Measurements from ENCODE around the gene MYLK.
"Not testable (repeated sequence)": the region's sequence is repeated elsewhere in the genome, so short reads cannot be mapped to it uniquely, and the experiment has no call there.

Gene MYLK

GRCh38 chr3:123618076-123618708, 265.9 kb downstream of the MYLK start:
- no peak for DNase-seq

DNA sequence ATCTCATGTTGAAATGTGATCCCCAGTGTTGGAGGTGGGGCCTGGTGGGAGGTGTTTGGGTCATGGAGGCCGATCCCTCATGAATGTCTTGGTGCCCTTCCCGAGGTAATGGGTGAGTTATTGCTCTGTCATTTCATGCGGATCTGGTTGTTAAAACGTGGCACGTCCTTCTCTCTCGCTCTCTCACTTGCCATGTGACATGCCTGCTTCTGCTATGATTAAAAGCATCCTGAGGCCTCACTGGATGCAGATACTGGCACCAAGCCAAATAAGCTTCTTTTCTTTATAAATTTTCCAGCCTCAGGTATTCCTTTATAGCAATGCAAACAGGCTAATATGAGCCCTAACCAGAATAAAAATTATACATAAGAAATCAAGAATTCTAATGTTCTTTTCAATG, 267.5 kb downstream of the MYLK start:
- DNase-seq: no peak

- no peak for DNase-seq
These were observed 270.6 kb downstream of the MYLK start for GRCh38 chr3:123613543-123613942.

GRCh38 chr3:123611674-123612073, 272.5 kb downstream of the MYLK start:
- DNase-seq: not testable (repeated sequence)

DNA sequence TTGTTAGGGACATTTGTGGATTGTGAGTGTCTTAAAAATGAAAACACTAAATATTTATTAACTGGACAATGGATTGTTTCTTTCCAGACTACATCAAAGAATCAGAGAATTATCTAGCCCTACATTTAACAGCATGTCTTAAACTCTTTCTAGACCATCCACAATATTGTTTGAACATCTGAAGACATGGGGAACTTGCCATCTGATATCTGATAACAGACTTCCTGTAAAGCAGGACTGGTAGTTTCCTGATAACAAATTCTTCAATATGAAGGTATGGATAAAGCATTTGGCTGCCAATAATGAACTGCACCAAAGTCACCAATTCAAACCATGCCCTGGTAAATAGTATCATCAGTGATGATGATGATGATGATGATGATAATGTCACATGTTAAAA, 273.1 kb downstream of the MYLK start:
- DNase-seq: no peak

- no peak for DNase-seq
These were observed 273.8 kb downstream of the MYLK start for GRCh38 chr3:123610331-123610730.

DNA sequence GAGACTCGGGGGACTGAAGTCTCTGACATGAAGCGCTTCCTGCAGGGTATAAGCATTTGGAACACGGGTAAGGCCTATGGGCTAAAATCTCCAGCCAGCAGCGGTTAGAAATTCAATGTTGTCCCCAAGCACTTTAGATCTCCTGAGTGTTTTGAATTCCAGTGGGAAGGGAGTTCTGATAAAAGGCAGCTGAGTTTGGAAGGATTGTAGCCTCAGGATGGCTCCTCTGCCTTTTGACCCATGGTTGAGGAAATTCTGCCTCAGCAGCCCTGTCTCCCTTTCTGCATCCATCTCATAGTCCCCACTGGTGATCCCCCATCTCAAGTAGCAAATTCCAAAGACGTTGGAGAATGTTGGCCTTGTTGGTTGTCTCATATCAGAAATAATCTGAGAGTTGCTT, 275.1 kb downstream of the MYLK start:
- no peak for DNase-seq

DNA sequence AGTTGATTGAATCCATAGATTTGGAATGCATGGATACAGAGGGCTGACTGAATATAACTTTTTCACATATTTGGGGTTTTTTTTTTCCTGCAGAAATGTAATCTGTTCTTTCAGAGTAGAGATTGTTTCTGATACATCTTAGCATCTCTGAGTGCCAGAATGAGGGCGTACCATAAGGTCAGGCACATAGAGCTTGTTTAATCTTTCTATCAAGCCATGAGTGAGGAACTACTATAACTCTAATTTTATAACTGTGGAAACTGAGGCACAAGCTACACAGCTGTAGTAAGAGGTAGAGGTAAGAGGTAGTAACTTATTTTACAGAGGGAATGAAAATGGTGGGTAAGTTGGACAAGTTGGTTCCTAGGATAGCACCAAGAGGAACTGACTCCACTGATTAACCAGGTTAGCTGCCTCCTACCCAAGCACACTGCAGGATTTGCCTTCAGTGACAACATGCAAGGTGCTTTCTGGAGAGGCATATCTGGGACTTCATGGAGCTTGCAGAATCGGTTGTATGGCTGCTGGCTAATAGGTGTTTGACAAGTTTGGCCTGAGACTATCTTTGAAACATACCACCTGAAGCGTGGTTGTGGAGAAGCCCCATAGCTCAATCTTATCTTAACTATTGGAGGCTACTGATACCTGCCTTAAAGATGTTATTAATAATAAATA, 275.7 kb downstream of the MYLK start:
- DNase-seq: no peak

DNA sequence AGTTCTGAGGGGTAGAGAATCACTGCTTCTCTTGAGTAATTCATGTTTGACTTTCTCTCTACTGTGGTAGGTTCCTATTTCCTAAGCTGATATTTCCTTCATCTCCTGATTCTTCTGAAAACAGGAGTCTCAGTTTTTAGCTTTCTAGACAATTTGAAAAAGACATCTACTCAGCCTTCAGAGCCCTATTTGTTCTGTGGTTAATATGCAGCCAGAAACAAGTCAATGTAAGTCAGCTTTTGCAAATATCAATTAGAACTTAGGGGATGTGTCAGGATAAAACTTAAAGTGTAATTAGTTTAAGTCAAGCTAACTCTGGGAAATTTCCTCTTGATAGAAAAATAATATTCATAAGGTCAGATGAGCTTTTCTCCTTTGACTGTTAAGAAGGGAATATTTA, 277.6 kb downstream of the MYLK start:
- no peak for DNase-seq

GRCh38 chr3:123605789-123606234, 278.3 kb downstream of the MYLK start:
- DNase-seq: no peak

DNA sequence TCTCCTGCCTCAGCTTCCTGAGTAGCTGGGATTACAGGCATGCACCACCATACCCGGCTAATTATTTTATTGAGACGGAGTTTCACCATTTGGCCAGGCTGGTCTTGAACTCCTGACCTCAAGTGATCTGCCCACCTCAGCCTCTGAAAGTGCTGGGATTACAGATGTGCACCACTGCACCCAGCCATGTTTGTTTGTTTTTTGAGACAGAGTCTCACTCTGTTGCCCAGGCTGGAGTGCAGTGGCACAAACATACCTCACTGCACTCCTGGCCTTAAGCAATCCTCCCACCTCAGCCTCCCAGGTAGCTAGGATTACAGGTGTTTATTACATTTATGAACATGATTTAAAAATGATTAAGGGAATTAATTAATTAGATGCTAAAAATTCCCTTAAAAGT, 281.0 kb downstream of the MYLK start:
- DNase-seq: not testable (repeated sequence)

- DNase-seq: no peak
These were observed 281.8 kb downstream of the MYLK start for GRCh38 chr3:123602325-123602724.

GRCh38 chr3:123600863-123601262, 283.3 kb downstream of the MYLK start:
- not testable (repeated sequence) for DNase-seq

GRCh38 chr3:123597561-123597960, 286.6 kb downstream of the MYLK start:
- no peak for DNase-seq

- no peak for DNase-seq
These were observed 288.5 kb downstream of the MYLK start for GRCh38 chr3:123595396-123596180.

DNA sequence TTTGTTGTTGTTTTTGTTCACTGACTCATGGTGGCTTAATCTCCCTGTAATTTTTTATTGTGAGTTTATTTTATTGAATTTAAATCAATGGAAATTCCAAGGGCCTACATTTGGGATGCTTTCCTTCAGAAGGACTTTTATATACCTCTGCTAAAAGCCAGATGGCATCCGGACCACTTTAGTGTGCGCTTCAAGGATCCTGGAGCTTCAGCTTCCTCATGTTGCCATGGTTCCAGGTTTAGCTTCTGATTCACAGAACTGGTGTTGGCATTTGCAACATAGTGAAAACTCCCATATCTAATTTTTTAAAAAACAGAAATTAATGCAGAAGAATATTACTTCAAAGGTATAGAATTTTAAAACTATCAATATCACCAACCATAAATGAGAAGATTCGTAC, 290.8 kb downstream of the MYLK start:
- DNase-seq: no peak

DNA sequence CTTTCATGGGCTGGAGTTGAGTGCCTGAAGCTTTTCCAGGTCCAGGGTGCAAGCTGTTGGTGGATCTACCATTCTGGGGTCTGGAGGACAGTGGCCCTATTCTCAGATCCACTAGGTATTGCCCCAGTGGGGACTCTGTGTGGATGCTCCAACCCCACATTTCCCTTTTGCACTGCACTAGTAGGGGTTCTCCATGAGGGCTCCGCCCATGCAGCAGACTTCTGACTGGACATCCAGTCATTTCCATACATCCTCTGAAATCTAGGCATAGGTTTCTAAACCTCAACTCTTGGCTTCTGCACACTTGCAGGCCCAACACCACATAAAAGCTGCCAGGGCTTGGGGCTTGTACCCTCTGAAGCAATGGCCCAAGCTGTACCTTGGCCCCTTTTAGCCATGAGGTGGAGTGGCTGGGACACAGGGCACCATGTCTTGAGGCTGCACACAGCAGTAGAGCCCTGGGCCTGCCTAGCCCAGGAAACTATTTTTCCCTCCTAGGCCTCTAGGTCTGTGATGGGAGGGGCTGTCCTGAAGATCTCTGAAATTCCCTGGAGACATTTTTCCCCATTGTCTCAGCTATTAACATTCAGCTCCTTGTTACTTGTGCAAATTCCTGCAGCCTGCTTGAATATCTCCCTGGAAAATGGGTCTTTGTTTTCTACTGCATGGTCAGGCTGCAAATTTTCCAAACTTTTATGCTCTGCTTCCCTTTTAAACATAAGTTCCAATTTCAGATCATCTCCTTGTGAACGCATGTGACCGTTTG, 293.3 kb downstream of the MYLK start:
- no peak for DNase-seq

DNA sequence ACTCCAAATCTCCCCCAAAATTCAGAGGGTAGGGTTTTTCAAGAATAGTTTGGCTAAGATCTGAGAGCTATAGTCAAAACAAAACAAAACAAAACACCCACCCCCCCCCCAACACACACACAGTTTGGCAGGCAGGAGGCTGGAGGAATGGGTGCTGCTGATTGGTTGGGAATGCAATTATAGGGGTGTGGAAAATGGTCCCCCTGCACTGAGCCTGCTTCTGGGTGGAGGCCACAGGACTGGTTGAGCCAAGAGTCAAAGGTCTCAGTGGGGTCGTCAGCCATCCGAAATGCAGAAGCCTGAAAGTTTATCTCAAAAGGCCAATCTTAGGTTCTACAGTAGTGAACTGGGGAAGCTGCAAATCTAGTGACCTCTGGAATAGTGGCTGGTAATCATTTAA, 296.7 kb downstream of the MYLK start:
- no peak for DNase-seq

- DNase-seq: no peak
These were observed 297.2 kb downstream of the MYLK start for GRCh38 chr3:123586968-123587367.

DNA sequence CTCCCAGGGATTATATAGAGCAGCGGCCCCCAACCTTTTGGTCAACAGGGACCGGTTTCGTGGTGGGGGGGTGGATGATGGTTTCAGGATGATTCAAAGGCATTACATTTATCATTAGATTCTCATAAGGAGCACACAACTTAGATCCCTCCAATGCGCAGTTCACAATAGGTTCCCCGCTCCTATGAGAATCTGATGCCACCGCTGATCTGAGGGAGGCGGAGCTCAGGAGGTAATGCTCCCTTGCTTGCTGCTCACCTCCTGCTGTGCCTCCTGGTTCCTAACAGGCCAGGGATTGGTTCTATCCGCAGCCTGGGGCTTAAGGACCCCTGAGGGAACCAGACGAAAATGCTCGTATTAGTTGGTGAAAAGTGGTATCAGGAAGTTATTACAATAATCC, 298.0 kb downstream of the MYLK start:
- peak; percentile 64 for DNase-seq

DNA sequence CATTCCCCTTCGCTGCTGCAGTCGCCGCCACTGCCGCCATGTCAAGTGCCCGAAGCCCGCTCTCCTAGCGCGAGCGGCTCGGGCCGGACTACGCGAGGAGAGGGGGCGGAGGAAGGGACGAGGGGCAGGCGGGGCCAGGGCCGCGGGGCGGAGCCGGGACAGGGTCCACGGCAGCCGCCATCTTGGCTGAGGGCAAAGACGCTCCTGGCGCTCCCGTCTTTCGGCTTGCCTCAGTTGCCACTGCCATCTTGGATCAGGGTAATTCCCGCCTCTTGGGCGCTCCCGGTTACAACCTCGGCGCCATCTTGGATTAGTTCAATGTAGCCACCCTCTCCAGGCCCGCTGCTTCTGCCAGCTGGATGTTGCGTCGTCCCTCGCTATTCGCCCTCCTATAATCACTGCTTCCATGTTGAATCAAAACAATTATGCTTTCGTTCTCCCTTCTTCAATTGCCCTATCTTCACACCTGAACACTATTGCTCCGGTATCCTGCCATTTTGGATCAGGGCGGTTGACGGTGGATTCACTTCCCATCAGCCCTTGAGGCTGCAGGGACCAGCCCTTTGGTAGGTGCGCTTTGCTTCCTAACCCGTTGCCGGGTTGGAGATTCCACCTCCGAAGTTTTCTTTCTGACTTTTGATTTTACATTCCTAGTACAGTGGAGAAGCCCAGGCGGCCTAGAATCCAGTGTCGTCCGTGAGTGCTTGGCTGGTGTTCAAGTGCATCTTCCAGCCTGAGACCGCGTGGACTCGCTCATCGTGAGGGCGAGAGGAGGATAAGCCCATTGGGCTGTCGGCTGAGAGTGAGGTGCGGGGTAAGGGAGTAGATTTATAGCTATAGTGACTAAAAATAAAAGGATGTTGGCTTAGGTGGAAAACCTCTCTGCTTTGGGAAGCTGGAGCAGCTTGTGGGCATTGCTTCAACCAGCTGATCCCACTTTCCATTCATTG, 298.9 kb downstream of the MYLK start, which contains the start of gene HACD2:
TSS of gene HACD2 (minus strand) at position 66 of the 950 bp plus-strand sequence. CDS start at position 40, 26 bp downstream.
- DNase-seq: peak; percentile 97

All from stimulated activated CD4-positive, alpha-beta T cell treated with anti-CD3 and anti-CD28 coated beads, Interleukin-15, amount 100 ng/mL, for 24 hours (primary cell).